ENCODE data around the gene COQ5.
A peak's percentile ranks its signal among the peaks of the same experiment; 100 is the strongest.
"Not testable (repeated sequence)": the region's sequence is repeated elsewhere in the genome, so short reads cannot be mapped to it uniquely, and the experiment has no call there.

Gene COQ5

GRCh38 chr12:120522568-120522967, 6.4 kb downstream of the COQ5 start:
- no peak for DNase-seq

DNA sequence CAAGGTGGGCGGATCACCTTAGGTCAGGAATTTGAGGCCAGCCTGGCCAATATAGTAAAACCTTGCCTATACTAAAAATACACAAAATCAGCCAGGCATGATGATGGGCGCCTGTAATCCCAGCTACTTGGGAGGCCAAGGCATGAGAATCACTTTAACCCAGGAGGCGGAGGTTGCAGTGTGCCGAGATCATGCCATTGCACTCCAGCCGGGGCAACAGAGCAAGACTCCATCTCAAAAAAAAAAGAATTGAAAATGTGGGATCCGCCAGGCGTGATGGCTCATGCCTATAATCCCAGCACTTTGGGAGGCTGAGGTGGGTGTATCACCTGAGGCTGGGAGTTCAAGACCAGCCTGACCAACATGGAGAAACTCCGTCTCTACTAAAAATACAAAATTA, 9.6 kb downstream of the COQ5 start:
- DNase-seq = not testable (repeated sequence)

DNA sequence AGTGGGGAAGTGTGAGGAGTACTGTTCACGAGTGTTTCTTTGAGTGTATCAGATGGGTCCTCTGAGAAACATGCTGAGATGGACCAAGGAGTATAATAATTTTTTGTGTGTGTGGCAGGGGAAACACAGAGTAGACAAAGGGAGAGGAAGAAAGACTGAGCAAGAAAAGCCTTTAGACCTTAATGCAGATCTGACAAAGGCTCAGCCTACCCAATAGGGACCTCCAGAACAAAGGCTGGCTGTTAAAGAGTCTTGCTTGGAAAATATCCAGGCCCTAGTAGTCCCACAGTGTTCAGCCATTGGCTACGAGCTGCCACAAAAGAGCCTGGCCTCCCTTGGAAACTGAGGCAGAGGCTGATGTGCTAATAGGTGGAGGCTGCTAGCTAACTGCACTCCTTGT, 13.5 kb downstream of the COQ5 start:
- DNase-seq = no peak

GRCh38 chr12:120514002-120514401, 15.0 kb downstream of the COQ5 start:
- no peak for DNase-seq

DNA sequence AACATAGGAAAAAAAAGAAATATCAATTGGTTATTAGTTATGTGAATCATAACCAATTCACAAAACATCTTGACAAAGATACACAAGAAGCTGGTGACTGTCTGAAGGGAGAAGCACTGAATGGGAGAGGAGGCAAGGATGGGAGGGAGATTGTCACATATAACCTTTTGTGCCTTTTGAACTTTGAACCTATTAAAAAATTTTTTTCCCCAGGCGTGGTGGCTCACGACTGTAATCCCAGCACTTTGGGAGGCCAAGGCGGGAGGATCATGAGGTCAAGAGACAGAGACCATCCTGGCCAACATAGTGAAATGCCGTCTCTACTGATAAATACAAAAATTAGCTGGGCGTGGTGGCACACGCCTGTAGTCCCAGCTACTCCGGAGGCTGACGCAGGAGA, 20.4 kb downstream of the COQ5 start:
- no peak for DNase-seq

- DNase-seq = no peak
Measured at GRCh38 chr12:120504587-120504986, 24.4 kb downstream of the COQ5 start.

- DNase-seq = no peak
Measured at GRCh38 chr12:120500581-120500980, 28.4 kb downstream of the COQ5 start.

- no peak for DNase-seq
Measured at GRCh38 chr12:120498870-120499515, 30.0 kb downstream of the COQ5 start.

DNA sequence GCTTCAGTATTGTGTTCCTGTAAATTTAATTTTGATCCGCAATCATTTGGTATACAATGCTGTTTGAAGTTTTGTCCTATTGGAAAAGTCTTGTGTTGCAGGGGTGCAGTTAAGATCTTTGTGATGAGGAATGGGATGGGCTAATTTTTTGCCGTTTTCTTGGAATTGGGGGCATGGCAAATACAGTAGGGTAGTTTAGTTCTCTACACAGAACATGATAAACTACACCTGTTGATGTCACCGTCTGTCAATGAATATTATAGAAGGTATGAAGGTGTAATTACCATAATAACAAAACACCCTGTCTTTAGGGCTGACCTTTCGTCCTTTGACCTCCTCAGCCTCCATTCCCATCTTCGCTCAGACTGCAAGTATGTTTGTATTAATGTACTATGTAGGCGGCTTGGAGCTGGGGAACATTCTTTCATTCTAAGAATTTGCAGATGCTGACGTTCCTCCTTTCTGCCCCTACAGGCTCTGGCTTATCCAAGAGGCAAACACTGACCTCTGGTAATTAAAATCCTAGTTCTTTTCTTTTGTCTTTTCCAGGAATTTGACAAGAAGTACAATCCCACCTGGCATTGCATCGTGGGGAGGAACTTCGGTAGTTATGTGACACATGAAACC, 31.3 kb downstream of the COQ5 start:
- no peak for DNase-seq

GRCh38 chr12:120496413-120497340, 32.3 kb downstream of the COQ5 start:
- peak; percentile 66 for DNase-seq

- peak; percentile 96 for DNase-seq
Measured at GRCh38 chr12:120495731-120496412, 33.1 kb downstream of the COQ5 start, which contains the start of gene DYNLL1. Gene DYNLL1, plus strand, starts transcription at chr12:120496113. Its CDS starts 309 bp downstream, at chr12:120496422.

GRCh38 chr12:120495186-120495730, 33.7 kb downstream of the COQ5 start:
- DNase-seq = no peak

DNA sequence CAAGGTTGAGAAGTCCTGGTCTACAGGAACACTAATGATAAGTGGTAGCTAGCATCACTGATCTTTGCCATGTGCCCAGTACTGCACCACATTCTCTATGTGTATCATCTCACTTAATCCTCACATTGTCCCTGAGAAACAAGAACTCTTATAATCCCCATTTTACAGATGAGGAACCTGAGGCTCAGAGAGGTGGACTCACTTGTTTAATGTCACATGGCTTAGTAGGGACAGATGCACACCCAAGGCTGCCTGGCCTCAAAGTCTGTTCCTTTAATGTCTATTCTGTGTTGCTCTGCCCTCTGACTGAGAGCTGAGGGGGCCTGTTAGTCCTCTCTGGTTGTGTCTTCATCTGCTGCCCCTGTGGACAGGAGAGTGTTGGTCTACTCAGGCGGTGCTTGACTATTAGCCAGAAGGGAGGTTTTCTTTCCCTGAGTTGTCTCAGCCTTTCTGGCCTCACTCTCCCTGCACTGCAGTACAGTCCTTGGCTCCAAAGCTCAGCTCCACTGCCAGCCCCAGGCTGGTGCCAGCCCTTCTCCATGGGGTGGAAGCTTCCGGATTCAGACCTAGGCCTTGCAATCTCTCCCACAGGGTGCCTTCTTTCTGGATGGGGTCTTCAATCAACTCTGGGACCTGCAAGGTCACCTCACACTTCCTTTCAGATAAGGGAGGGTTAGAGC, 38.0 kb downstream of the COQ5 start:
- no peak for DNase-seq

DNA sequence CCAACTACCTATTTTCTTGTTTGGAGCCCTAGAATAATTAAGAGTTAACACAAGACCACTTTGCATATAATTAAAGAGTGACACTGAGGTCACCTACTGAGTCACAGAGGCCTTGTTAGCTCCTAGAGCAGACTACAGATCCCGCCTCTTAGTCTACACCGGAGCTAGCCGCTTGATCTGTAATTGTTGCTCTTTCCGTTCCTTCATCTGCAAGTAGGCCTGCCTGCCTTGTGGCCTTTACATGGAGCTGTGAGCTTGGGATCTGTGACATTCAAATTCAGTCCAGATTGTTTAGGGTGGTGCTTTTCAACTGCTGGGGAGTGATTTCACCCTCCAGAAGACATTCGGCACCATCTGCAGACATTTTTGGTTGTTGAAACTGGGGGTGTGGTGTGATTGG, 38.6 kb downstream of the COQ5 start:
- DNase-seq = no peak

- no peak for DNase-seq
Measured at GRCh38 chr12:120489018-120489417, 39.9 kb downstream of the COQ5 start.

DNA sequence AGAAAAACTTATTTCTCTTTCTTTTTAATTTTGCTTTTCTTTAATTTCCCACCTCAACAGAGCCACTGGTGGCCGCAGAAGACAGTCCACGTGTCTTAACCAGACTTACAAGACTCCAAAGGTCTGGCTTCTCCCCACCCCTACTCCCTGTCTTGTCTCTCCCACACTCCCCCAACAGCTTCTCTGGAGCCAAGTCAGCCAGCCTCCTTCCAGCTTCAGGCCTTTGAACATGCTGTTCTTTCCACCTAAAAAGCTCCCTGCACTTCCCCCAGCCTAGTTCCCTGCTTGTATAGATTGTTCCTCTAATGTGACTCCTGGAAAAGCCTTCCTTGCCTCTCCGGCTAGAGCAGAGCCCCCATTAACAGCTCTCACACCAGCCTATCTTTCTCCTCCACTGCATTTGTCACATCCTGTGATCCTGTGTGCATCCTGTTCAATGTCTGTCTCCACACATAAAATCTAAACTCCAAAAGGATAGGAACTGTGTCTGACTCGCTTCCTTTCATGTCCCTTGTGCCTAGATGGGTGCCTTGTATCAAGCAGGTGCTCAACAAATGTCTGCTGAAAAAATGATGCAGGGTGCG, 40.8 kb downstream of the COQ5 start:
- no peak for DNase-seq

GRCh38 chr12:120487552-120487951, 41.4 kb downstream of the COQ5 start:
- DNase-seq = not testable (repeated sequence)

GRCh38 chr12:120485961-120486881, 42.7 kb downstream of the COQ5 start:
- no peak for DNase-seq

GRCh38 chr12:120483621-120484020, 45.3 kb downstream of the COQ5 start:
- no peak for DNase-seq

DNA sequence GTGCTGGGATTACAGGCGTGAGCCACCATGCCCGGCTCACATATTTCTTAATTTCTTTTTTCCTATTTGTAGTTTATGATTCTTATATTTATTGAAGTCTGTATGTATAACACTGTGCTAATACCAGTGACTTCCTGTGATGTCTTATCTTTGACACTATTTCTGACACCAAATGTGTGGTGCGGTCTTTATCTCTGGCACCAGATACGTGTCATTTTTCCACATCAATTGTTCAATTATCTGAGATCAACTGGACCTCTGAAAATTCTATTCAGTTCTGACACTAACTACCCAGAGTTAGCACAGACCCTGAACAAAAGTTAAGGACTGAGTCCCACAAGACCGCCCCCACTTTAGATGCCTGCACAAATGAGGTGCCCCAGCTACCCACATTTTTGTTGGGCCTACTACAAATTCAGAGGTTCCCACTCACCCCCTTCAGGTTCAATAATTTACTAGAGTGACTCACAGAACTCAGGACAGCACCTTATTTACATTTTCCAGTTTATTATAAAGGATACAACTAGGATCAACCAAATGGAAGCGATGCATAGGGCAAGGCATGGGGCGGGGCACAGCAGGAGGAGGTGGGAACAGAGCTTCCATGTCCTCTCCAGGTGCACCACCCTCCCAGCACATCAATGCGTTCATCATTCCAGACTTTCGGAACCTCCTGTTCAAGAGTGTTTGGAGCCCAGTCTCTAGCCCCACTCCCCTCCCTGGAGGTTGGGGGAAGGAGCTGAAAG, 47.8 kb downstream of the COQ5 start:
- DNase-seq = no peak

Measured in RPMI8226 (cell line).